Stimulated activated naive B cell treated with anti-CD40 and anti-IgM and Interleukin-4, amounts not matched to agents 10 μg/mL and 1 μg/mL and 100 μg/mL, for 72 hours (primary cell): Measurements from ENCODE around the gene PRKCE.

Experiments used
- ATAC-seq, 2 donors: fragments of 150-1000 bp; cut with Tn5 transposase; replicated peaks; 2 replicates each; pipeline ENCODE4 v1.10.0; 2021; ENCODE audit warnings: moderate library complexity in 1 of 2
- DNase-seq: peaks from one replicate; pipeline ENCODE4 v3.0.0; 2021
- H3K27ac Mint-ChIP-seq: one replicate; pipeline ENCODE4 v1.8.0; 2022; ENCODE audit warnings: mild to moderate bottlenecking, mixed read lengths
- H3K27me3 Mint-ChIP-seq, 2 donors: one replicate each; pipeline ENCODE4 v1.8.0; 2022; ENCODE audit warnings: mixed read lengths in 2 of 2
- H3K36me3 Mint-ChIP-seq, 2 donors: one replicate each; pipeline ENCODE4 v1.8.0; 2022; ENCODE audit warnings: mixed read lengths in 2 of 2, mild to moderate bottlenecking in 1 of 2
- H3K4me1 Mint-ChIP-seq, 2 donors: one replicate each; pipeline ENCODE4 v1.8.0; 2022; ENCODE audit warnings: mixed read lengths in 2 of 2, mild to moderate bottlenecking in 1 of 2
- H3K4me3 Mint-ChIP-seq, 2 donors: one replicate each; pipeline ENCODE4 v1.8.0; 2022; ENCODE audit warnings: mild to moderate bottlenecking in 2 of 2, mixed read lengths in 2 of 2, moderate library complexity in 1 of 2
- H3K9me3 Mint-ChIP-seq, 2 donors: one replicate each; pipeline ENCODE4 v1.8.0; 2022; ENCODE audit warnings: mixed read lengths in 2 of 2, mild to moderate bottlenecking in 1 of 2

The PRKCE gene

GRCh38 chr2:46132996-46133395 lies 481.5 kb downstream of the PRKCE start:
- Mint-ChIP-seq H3K27ac (no peak overlapping the region), H3K4me3 (no peak overlapping the region), H3K27me3 (no peaks in the 10 kb centered on the region), H3K9me3 (no peaks in the 10 kb centered on the region), H3K36me3 (peaks cover 14 to 30% of the 10 kb centered on the region in 2 donors), H3K4me1 (peaks cover 0 to 3% of the 10 kb centered on the region in 2 donors)
- DNase-seq: no peak
- ATAC-seq: no peak

GRCh38 chr2:46134531-46135227 lies 483.2 kb downstream of the PRKCE start:
- no peak overlapping the region for H3K27ac Mint-ChIP-seq
- H3K4me3 Mint-ChIP-seq: no peak overlapping the region
- ATAC-seq: no peak
- no peaks in the 10 kb centered on the region for H3K27me3 Mint-ChIP-seq
- H3K36me3 Mint-ChIP-seq: peaks cover 14 to 30% of the 10 kb centered on the region in 2 donors
- no peaks in the 10 kb centered on the region for H3K9me3 Mint-ChIP-seq
- H3K4me1 Mint-ChIP-seq: peaks cover 0 to 3% of the 10 kb centered on the region in 2 donors
- no peak for DNase-seq

GRCh38 chr2:46135228-46135855 lies 483.9 kb downstream of the PRKCE start:
- no peak for ATAC-seq
- no peak overlapping the region for H3K4me3 Mint-ChIP-seq
- H3K36me3 Mint-ChIP-seq: peaks cover 14 to 30% of the 10 kb centered on the region in 2 donors
- H3K9me3 Mint-ChIP-seq: no peaks in the 10 kb centered on the region
- no peaks in the 10 kb centered on the region for H3K27me3 Mint-ChIP-seq
- no peak for DNase-seq
- peaks cover 0 to 3% of the 10 kb centered on the region in 2 donors for H3K4me1 Mint-ChIP-seq
- H3K27ac Mint-ChIP-seq: no peak overlapping the region

- Mint-ChIP-seq H3K4me1 (peaks cover 0 to 3% of the 10 kb centered on the region in 2 donors), H3K4me3 (no peak overlapping the region), H3K36me3 (peaks cover 14 to 30% of the 10 kb centered on the region in 2 donors), H3K27ac (no peak overlapping the region), H3K27me3 (no peaks in the 10 kb centered on the region), H3K9me3 (no peaks in the 10 kb centered on the region)
- no peak for ATAC-seq
- DNase-seq: no peak
Observed at GRCh38 chr2:46135958-46136357, 484.5 kb downstream of the PRKCE start.

DNA sequence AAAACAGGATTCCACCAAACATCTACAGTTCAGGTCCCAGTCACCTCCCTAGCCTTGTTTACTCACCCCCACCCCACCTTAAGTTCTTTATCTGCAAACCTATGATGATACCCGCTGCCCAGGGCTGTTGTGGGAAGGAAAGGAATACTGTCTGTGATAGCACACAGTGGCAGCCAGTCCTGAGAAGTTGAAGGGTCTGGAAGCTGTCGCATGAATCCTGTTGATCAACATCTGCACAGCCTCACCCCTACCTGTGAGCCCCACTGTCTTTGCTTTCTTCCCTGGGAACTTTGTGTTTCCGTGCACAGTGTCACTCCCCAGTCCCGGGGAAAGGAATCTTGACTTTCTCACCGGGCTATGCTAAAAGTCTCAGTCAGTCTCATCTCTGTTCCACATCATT lies 485.0 kb downstream of the PRKCE start:
- no peak overlapping the region for H3K27ac Mint-ChIP-seq
- H3K36me3 Mint-ChIP-seq: peaks cover 11 to 25% of the 10 kb centered on the region in 2 donors
- no peaks in the 10 kb centered on the region for H3K9me3 Mint-ChIP-seq

DNA sequence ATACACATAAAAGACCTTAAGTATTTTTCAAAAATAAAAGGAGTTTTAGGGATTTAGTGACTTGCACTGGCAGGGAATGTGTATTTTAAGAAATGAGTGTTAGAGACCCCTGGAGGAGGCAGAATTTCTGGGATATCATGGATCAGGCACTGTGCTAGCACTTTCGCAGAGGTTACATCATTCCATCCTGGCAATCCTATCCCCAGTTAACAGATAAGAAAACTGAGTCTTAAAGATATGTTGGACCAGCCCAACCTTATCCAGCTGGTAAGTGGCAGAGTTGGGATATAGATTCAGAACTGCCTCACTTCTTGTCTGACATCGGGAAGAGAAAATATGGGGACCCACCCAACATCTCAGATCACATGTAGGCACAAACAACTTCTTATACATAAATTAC lies 485.5 kb downstream of the PRKCE start:
- Mint-ChIP-seq H3K27ac (no peak overlapping the region), H3K36me3 (peaks cover 10 to 22% of the 10 kb centered on the region in 2 donors), H3K9me3 (no peaks in the 10 kb centered on the region), H3K27me3 (no peaks in the 10 kb centered on the region), H3K4me1 (no peaks in the 10 kb centered on the region), H3K4me3 (no peak overlapping the region)
- ATAC-seq (no peak), DNase-seq (no peak)

More for the DNA sequence above, 485.0 kb downstream of the PRKCE start:
- Mint-ChIP-seq H3K4me3 (no peak overlapping the region), H3K4me1 (no peaks in the 10 kb centered on the region), H3K27me3 (no peaks in the 10 kb centered on the region)
- ATAC-seq: no peak
- DNase-seq: no peak

DNA sequence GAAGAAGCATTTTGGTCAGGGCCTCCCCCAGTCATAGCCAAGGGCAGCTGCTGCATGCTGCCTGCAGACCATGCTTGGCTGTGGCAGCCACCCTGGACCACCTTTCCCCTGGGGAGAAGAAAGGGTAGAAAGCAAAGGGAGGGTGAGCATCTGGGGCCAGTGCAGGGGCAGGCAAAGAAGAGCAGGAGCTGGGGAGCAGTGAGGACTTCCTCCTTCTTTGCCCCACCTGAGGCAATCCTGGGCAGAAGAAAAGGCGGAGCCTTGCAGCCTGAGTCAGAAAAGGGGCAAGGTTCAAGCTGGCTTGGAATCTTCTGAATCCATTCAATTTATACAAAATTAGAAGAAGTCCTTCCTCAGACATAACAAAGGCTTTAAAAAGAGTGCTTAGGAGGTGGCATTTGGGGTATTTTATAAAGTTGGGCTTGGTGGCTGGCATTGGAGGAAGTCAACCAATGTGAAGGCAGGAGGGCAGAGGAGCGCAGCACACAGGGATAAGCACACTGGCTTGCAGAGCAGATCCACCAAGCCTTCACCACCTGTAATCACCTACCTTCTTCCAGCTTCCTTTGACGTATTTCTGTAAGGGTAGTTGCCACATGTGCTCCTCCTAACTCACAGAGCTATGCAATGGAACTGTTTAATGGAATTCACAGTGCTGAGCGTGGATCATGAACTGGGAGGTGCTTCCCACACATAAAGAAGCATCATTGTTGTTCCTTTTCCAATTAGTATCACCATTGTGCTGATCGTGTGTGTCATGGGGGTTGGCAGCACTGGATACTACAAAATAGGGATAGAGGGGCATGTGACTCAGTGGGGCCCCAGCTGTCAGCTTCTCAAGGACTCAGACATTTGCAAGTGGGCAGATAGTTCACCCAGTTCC lies 491.3 kb downstream of the PRKCE start:
- peak overlapping the region; percentile 32 for H3K27ac Mint-ChIP-seq
- DNase-seq (no peak), ATAC-seq (no peak)

GRCh38 chr2:46143429-46144132 lies 492.1 kb downstream of the PRKCE start:
- Mint-ChIP-seq H3K27me3 (no peaks in the 10 kb centered on the region), H3K36me3 (peaks cover 7 to 29% of the 10 kb centered on the region in 2 donors), H3K27ac (no peak overlapping the region), H3K4me3 (no peak overlapping the region), H3K4me1 (peaks cover 3 to 10% of the 10 kb centered on the region in 2 donors), H3K9me3 (no peaks in the 10 kb centered on the region)
- no peak for ATAC-seq
- no peak for DNase-seq

More for the DNA sequence above, 491.3 kb downstream of the PRKCE start:
- Mint-ChIP-seq H3K36me3 (peaks cover 7 to 27% of the 10 kb centered on the region in 2 donors), H3K9me3 (no peaks in the 10 kb centered on the region), H3K4me3 (no peak overlapping the region), H3K27me3 (no peaks in the 10 kb centered on the region), H3K4me1 (peaks cover 3 to 10% of the 10 kb centered on the region in 2 donors)

DNA sequence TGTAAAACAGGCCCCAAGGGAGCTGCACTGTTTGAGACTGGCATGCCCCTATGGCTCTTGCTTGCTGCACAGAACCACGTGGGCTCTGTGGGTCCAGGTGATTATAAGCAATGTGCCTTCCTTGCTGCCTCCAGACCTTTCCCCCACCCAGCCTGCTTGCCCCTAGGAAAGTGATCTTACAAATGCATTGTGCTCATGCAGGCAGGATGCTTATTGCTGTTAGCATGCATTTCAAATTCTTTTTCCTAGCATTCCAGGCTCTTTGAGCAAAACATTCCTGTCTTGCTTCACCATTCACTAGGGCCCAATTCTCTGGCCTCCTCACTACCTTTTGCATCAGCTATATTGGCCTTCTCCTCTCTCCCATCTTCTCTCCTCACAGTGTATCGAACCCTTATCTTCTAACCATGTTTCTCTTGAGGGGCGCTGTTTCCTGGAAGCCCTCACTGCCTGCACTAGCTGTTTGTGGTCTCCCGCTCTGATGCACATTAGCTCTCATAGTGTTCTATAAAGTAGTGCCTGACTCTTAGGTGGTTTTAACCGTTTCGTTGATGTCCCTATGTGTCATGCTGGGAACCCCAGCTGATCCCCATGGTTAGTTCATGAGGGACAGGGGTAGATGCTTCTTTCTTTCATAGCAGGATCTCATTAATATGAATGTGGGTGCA lies 492.8 kb downstream of the PRKCE start:
- no peaks in the 10 kb centered on the region for H3K9me3 Mint-ChIP-seq
- peaks cover 7 to 31% of the 10 kb centered on the region in 2 donors for H3K36me3 Mint-ChIP-seq
- peaks cover 3 to 10% of the 10 kb centered on the region in 2 donors for H3K4me1 Mint-ChIP-seq
- no peak overlapping the region for H3K4me3 Mint-ChIP-seq
- no peaks in the 10 kb centered on the region for H3K27me3 Mint-ChIP-seq
- DNase-seq: no peak
- ATAC-seq: no peak
- H3K27ac Mint-ChIP-seq: no peak overlapping the region

GRCh38 chr2:46145017-46145416 lies 493.5 kb downstream of the PRKCE start:
- Mint-ChIP-seq H3K4me3 (no peak overlapping the region), H3K36me3 (peaks cover 7 to 31% of the 10 kb centered on the region in 2 donors), H3K27me3 (no peaks in the 10 kb centered on the region), H3K9me3 (no peaks in the 10 kb centered on the region), H3K27ac (no peak overlapping the region), H3K4me1 (peaks cover 3 to 10% of the 10 kb centered on the region in 2 donors)
- DNase-seq (no peak), ATAC-seq (no peak)

DNA sequence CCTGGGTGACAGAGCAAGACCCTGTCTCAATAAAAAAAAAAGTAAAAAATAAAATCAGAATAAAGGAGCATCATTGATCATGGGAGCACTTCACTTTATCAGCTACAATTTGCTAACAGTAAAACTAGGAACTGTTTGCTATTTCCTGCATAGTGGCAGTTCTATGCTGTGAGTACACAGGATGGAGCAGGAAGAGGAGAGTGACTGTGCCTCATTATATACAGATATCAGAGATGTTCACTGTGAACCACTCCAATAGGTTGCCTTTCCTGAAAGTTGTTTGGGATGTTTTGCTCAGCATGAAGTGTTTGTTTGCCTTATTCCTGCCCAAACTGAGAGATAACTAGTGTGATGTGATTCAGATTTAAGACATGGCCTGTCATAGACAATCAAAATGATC lies 494.4 kb downstream of the PRKCE start:
- no peak for ATAC-seq

GRCh38 chr2:46146866-46147502 lies 495.5 kb downstream of the PRKCE start:
- H3K27me3 Mint-ChIP-seq: no peaks in the 10 kb centered on the region
- H3K9me3 Mint-ChIP-seq: no peaks in the 10 kb centered on the region
- no peak for DNase-seq
- H3K4me1 Mint-ChIP-seq: peaks cover 3 to 10% of the 10 kb centered on the region in 2 donors
- no peak overlapping the region for H3K4me3 Mint-ChIP-seq
- peak; percentile 34 to 46 for ATAC-seq
- H3K27ac Mint-ChIP-seq: peak overlapping the region; percentile 56
- peaks cover 12 to 38% of the 10 kb centered on the region in 2 donors for H3K36me3 Mint-ChIP-seq

More for the DNA sequence above, 494.4 kb downstream of the PRKCE start:
- H3K27ac Mint-ChIP-seq: no peak overlapping the region
- peaks cover 9 to 33% of the 10 kb centered on the region in 2 donors for H3K36me3 Mint-ChIP-seq
- no peaks in the 10 kb centered on the region for H3K27me3 Mint-ChIP-seq
- no peak overlapping the region for H3K4me3 Mint-ChIP-seq
- H3K4me1 Mint-ChIP-seq: peaks cover 3 to 10% of the 10 kb centered on the region in 2 donors
- no peaks in the 10 kb centered on the region for H3K9me3 Mint-ChIP-seq
- DNase-seq: no peak
